OCI-M1 (cell line): ENCODE data around the gene SPEG.

Experiments
- DNase-seq: peaks from one replicate; lab custom pipeline; 2025; lab: John Stamatoyannopoulos, UW

SPEG gene

GRCh38 chr2:219497495-219498279, 63.0 kb downstream of the SPEG start:
- DNase-seq, result peak; percentile 88

GRCh38 chr2:219498280-219499057, 63.8 kb downstream of the SPEG start, which contains the start of gene GMPPA:
GMPPA (plus strand) TSS chr2:219498891; CDS start chr2:219499976, 1,085 bp downstream.
- DNase-seq, result peak; percentile 99

GRCh38 chr2:219499058-219499307, 64.3 kb downstream of the SPEG start:
- no peak for DNase-seq

- no peak for DNase-seq
Observed at GRCh38 chr2:219499555-219499954, 64.9 kb downstream of the SPEG start.

GRCh38 chr2:219500135-219500534, 65.5 kb downstream of the SPEG start:
- DNase-seq, result peak; percentile 40

GRCh38 chr2:219501849-219502248, 67.2 kb downstream of the SPEG start:
- DNase-seq, result no peak

- DNase-seq, result no peak
Observed at GRCh38 chr2:219502618-219503017, 68.0 kb downstream of the SPEG start.

GRCh38 chr2:219505585-219505984, 70.9 kb downstream of the SPEG start:
- no peak for DNase-seq

GRCh38 chr2:219506153-219506801, 71.6 kb downstream of the SPEG start:
- DNase-seq, result no peak

GRCh38 chr2:219506802-219507526, 72.3 kb downstream of the SPEG start:
- no peak for DNase-seq

- DNase-seq, result peak; percentile 49
Observed at GRCh38 chr2:219507581-219508443, 73.2 kb downstream of the SPEG start.

GRCh38 chr2:219508444-219508734, 73.7 kb downstream of the SPEG start:
- no peak for DNase-seq

GRCh38 chr2:219508971-219509779, 74.5 kb downstream of the SPEG start:
- peak; percentile 69 for DNase-seq

- peak; percentile 98 for DNase-seq
Observed at GRCh38 chr2:219509780-219510511, 75.3 kb downstream of the SPEG start.

- peak; percentile 83 for DNase-seq
Observed at GRCh38 chr2:219510512-219511135, 76.0 kb downstream of the SPEG start.

- DNase-seq, result peak; percentile 75
Observed at GRCh38 chr2:219511547-219512325, 77.1 kb downstream of the SPEG start.

GRCh38 chr2:219512524-219513216, 78.0 kb downstream of the SPEG start:
- DNase-seq, result peak; percentile 16

- DNase-seq, result peak; percentile 66
Observed at GRCh38 chr2:219513787-219514186, 79.1 kb downstream of the SPEG start.
